Activated CD4-positive, alpha-beta T cell treated with anti-CD3 and anti-CD28 coated beads, Interleukin-2, amount 50 U/mL, for 48 hours (primary cell): Measurements from ENCODE around the gene RAP1GAP.
"Not testable (repeated sequence)": the region's sequence is repeated elsewhere in the genome, so short reads cannot be mapped to it uniquely, and the experiment has no call there.

Experiments used
- DNase-seq, 2 experiments: peaks; one replicate each; pipeline ENCODE4 v3.0.0-alpha.2; 2020

RAP1GAP gene

DNA sequence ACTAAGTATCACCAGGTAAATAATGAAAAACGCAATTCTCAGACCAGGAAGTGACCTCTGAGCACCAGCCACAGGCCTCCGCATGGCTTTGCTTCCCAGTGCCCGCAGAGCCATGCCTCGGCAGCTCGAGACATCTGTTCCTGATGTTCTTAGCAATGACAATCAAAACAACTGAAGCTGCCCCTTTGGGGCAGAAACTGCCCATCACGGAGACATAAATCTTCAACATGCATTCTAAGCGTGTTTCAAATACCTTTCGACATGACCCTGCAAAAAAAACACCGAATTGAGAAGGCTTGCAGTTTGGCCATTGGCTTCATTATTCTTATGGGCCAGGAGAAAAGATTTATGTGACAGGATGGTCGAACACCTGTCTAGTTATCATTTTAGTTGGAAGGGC, 5.8 kb upstream of the RAP1GAP start:
- DNase-seq: no peak

- not testable (repeated sequence) for DNase-seq
Measured at GRCh38 chr1:21673853-21674252, 4.7 kb upstream of the RAP1GAP start.

DNA sequence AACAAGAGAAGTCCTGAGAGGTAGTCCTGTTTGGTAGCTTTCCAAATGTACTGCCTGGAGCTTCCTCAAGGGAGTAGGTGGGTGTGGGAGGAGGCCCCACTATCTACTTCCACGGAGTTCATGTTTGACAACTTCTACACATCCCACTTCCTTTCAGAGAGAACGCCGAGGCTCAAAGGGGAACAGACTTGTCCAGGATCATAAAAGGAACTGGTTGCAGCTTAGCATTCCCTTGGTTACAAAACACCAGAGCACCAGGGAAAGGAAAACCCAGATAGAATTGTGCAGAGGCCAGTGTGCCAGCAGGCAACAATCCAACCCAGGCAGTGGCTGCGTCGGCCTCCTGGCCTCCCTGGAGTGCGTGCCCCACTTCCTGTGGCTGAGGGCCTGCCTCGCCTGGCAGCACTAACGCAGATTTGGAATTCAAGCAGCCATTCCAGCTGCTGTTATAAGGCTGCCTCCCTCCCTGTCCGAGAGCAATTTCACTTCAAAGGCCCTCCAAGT, 4.2 kb upstream of the RAP1GAP start:
- DNase-seq: no peak

DNA sequence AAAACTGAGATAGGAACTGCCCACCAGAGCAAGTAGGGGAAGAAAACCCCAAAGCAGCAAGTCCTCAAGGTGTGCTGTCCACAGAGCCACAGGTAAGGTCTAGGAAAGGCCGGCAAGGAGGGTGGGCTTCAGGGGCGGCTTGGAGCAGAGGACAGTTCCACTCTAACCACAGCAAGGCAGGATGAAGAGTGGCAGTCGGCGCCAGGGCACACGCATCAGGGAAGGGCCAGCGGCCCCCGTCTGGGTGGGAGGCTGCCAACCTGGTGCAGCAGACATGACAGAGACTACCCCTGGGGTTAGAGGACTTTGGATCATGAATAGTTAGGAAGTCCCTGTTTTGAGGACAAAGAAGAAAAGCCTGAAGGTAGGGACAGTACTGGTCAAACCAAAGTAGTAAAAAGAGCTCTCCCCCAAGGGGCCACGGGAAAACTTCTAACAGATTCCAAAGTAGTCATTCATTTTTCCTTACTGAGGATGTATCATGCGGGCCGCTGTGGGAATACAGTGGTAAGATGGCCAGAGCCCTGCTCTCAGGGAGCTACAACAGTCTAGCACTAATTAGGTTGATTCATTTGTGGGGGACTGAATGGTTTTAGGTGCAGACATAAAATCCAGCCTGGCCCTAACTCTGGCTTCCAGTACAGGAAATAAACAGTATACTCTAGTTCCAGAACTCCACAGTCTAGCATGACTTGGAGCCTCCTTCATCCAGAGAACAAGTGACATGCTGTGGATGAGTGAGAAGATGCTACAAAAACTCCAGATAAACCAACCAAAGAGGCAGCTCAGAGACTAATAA, 3.5 kb upstream of the RAP1GAP start:
- no peak for DNase-seq

GRCh38 chr1:21671915-21672314, 2.8 kb upstream of the RAP1GAP start:
- no peak for DNase-seq

DNA sequence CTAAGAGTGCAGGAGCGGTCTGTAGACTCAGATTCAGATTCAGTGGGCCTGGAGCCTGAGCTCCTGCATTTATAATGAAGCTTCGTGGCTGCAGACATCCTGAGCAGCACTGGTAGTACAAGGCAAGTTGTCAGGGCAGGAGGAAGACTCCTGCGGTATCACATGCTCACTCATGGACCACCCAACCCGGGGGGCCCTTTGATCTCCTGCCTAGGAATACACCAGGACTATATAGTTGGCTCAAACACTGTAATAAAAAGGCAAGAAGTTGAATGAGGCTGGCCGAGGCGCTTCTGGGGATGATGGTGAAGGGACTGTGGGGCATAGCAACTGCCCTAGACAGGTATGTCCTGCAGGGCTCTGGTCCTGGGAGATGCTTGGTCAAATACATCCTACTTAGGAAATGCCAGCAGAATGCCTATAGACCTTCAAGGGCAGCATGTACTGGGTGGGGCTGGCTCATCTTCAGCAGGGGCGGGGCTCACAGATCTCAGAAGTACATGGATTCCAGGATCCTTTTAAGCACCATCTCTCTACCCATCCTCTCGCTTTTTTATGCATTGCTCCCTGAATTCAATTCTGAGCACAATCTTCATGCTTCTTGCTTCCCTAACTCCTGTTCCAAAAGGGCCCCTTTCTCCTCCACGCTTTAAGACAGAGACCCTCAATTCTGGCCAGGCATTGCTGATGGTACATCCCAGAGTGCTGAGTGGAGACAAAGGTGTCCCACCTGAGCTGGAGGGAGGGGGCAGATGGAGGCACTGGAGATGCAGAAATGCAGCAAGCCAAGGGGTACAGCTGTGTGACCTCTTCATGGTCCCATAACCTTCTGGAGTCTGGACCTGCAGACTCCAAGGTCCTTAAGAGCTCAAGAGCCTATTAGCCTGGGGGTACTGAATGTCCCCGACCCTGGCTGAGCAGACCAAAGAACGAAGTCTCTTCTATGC, 2.1 kb upstream of the RAP1GAP start:
- DNase-seq: no peak

GRCh38 chr1:21670059-21670881, 1.1 kb upstream of the RAP1GAP start:
- DNase-seq: no peak

DNA sequence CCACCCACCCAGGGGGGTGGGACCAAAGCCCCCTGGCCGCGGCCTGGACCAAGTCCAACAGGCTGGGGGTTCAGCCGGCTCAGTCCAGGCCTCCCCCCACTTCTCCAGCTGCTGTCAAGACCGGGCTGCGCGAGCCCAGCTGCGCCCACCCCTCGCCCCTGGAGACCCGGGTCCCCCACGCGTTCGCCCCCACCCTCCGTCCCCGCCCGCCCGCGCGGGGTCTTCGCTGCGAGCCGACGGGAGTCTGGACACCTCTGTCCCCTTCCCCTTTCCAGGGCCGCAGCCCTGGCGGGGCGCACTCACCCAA, 253 bp downstream of the RAP1GAP start:
- DNase-seq: no peak

- DNase-seq: no peak
Measured at GRCh38 chr1:21668232-21668950, 766 bp downstream of the RAP1GAP start.

DNA sequence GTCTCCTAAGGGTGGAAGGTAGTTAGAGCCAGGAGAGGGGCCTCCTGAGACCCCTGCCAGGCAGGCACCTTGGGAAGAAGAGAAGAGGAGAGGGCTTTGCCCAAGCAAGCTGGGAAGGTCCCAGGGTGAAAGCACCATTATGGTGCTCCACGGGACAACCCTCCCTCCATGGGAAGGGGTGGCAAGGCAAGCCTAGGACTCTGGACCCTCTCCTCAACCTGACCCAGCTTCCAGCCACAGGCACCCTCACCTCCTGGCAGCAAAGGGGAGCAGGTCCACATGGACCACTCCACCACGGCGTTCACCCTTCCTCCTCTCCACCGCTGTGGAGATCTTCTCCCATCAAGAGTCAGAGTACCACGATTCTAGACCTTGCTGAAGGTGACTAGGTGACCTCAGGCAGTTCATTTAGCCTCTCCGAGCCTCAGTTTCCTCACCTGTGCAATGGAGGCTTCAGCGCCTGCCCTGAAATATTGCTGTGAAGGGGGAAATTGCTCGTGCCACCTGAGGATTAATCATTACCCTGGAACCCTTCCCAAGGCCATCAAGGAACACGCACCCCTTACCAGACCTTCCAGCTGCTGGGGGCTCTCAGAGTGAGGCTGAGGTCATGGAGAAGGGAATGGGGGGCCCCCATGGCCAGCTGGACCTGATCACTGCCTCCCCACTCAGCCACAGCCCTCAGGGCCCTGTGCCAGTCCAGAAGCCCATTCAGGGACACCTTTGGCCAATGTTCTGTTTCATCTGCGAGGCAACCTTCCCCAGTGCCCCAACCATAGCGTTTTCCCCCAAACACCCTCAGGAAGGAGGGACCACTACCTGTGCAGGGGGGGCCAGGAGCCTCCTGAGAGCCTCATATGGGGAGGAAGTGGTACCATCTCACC, 1.6 kb downstream of the RAP1GAP start:
- DNase-seq: no peak

DNA sequence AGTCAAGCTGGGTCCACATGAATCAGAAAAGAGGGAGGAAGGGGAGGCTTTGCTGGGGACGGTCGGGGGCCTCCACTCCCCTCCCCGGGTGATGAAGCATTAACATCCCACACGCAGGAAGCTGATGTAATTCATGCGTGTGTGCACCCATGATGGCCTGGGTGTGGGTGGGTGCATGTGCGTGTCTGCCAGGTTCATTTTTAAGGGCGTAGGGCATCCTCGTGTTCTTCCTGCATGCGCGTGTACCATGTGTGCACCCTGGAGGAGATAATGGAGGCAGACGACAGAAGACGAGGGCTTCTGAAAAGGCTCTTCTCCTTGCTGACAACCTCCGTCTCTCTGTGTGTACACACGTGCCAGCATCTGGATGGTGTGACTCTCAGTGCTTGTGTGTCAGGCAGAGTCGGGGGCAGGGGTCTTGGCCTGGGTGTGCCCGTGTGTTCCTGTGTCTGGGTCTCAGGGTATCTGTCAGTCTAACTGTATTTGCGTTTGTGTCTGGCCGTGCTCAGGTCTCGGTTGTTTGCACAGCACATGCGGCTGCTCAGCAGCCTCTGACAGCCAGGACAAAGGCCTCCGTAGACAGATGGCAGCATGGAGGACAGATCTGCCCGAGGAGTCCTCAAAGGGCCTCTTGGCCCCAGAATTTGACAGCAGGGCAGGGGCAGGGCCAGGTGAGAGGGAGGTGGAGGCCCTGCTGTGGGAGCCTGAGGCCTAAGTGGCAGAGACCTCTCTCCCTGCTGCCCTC, 2.4 kb downstream of the RAP1GAP start:
- no peak for DNase-seq

- no peak for DNase-seq
Measured at GRCh38 chr1:21665711-21666575, 3.2 kb downstream of the RAP1GAP start.

DNA sequence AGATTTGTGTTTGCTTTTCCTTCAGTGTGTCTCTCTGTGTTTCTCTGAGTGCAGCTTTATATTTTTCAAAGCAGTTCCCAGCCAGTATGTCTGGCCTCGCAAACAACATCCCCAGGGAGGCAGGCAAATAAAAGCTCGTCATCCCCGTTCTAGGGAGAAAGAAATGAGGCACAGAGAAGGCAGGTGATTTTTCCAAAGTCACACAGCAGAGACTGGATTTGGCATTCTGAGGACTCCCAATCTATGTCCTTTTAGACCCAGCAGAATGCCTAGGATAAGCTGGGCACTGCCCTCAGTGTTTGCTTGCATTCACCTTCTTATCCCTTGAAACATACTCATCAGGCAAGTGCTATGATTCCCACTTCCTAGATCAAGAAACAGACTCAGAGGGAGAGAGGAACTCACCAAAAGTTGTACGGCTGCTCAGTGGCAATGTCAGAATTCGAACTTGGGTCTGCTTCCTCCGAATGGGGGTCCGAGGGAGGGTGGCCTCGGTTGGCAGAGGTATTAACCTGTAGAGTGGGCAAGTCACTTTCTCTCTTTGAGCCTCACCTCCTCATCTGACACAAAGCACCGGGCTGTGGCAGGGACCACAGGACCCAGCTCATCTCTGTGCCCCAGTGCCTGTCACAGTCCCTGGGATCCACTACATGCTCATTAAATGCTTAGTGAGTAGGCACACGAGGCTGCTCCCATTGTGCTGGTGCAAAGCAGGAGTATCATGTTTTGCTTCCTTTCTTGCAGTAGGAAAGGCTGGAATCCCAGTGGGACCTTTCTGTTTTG, 4.2 kb downstream of the RAP1GAP start:
- no peak for DNase-seq

GRCh38 chr1:21663951-21664805, 5.0 kb downstream of the RAP1GAP start:
- no peak for DNase-seq

DNA sequence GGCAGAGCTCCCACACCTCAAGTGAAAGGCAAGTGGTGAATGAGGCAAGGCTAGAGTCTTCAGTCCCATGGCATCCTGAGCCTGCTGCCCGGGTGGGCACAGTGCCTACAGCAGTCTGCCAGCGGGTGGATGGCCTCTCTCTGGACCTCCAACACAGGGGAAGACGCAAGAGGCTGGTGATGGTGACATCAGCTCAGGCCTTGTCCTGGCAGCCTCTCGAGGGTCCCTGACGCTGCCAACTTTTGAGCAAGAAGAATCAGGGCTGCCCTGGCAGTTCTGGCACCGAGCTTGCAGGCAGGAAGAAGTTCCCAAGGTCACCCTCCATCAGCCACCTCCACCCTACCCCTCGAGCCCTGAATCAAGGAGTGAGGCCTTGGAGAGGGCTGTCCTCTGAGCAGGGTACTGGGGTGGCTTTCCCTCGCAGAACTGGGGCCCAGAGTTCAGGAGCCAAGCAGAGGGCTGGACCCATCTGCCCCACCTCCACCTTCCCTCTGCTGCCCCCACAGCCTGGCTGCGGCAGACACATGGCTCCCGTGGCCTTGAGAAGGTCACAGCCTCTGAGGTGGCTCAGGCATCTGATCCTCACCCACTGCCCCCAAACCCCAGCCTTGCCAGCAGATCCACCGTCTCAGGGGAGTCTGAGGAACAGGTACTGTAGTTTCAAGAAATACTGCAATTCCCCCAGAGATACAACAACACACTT, 5.8 kb downstream of the RAP1GAP start:
- DNase-seq: no peak

- DNase-seq: no peak
Measured at GRCh38 chr1:21662426-21663247, 6.5 kb downstream of the RAP1GAP start.
